NOMO-1 treated with DMSO at 0.1 percent for 48 hours (cell line): ENCODE results near the gene ZNF566.

Experiments
- DNase-seq: peaks from one replicate; lab custom pipeline; 2025; ENCODE audit not compliant: unreplicated experiment; lab: John Stamatoyannopoulos, UW

Gene ZNF566

DNA sequence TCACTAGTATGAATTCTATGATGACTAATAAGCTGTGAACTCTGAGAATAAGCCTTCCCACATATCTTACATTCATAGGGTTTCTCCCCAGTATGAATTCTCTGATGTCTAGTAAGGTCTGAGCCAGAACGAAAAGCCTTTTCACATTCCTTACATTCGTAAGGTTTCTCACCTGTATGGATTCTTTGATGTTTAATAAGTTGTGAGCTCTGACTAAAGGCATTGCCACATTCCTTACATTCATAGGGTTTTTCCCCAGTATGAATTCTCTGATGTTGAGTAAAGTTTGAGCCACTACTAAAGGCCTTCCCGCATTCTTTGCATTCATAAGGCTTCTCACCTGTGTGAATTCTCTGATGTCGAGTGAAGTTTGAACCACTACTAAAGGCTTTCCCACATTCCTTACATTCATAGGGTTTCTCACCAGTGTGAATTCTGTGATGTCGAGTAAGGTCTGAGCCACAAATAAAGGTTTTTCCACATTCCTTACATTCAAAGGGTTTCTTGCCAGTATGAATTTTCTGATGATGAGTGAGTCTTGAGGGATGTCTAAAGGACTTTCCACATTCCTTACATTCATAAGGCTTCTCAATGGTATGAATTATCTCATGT, 40.2 kb downstream of the ZNF566 start:
- no peak for DNase-seq

- no peak for DNase-seq
These were observed 48.0 kb downstream of the ZNF566 start for GRCh38 chr19:36441339-36441738.

DNA sequence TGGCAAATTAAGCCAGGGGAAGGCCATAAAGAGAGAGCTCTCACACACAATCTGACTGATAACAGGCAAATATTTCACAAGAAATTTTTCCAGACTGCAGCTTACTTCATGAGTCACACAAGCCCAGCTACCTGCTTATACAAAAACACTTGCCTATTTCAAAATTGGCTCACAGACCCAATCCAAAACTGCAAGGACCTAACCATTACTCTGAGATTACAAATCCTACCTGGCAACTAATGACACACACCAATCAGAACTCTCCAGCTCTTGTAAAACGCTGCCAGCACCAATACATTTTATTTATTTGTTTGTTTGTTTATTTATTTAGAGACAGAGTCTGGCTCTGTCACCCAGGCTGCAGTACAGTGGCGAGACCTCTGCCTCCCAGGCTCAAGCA, 52.8 kb downstream of the ZNF566 start:
- DNase-seq = no peak

GRCh38 chr19:36423925-36424324, 65.4 kb downstream of the ZNF566 start:
- no peak for DNase-seq

DNA sequence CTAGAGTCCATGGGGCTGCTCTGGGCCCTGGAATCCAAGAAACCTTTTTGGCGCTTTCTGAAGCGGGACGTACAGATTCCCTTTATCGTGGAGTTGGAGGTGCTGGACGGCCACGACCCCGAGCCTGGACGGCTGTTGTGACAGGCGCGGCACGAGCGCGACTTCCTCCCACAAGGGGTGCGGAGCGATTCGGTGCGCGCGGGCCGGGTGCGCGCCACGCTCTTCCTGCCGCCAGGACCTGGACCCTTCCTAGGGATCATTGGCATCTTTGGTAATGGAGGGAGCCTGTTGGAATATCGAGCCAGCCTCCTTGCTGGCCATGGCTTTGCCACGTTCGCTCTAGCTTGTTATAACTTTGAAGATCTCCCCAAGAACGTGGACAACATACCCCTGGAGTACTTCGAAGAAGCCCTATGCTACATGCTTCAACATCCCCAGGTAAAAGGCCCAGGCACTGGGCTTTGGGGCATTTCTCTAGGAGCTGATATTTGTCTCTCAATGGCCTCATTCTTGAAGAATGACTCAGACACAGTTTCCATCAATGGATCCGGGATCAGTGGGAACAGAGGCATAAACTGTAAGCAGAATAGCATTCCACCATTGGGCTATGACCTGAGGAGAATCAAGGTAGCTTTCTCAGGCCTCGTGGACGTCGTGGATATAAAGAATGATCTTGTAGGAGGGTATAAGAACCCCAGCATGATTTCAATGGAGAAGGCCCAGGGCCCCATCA, 67.4 kb downstream of the ZNF566 start:
- no peak for DNase-seq

DNA sequence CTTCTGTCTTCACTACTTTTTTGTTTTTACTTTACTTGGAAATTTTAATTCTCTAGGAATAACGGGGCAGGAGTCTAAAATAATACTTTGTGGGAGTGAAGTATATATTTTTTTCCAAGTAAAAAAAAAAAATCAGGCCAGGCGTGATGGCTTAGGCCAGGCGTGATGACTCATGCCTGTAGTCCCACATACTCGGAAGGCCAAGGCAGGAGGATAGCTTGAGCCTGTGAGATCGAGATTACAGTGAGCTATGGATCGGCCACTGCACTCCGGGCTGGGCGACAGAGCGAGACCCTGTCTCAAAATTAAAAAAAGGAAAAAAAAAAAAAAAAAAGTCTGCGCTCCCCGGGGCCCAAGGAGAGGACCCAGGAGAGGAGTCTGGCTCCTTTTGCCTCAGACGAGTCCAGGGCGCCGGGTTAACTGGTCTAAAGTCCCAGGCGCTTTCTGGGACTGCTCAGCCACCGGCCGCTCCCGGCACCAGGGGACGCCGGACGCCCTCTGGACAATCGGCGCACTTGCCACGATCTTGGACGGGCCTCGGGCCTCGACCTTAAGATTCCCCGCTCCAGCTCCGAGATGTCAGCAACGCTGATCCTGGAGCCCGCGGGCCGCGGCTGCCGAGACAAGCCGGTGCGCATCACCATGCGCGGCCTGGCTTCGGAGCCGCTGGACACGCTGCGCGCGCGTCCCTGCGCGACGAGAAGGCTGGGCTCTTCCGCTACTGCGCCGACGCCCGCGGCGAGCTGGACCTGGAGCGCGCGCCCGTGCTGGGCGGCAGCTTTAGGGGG, 68.2 kb downstream of the ZNF566 start:
- no peak for DNase-seq

DNA sequence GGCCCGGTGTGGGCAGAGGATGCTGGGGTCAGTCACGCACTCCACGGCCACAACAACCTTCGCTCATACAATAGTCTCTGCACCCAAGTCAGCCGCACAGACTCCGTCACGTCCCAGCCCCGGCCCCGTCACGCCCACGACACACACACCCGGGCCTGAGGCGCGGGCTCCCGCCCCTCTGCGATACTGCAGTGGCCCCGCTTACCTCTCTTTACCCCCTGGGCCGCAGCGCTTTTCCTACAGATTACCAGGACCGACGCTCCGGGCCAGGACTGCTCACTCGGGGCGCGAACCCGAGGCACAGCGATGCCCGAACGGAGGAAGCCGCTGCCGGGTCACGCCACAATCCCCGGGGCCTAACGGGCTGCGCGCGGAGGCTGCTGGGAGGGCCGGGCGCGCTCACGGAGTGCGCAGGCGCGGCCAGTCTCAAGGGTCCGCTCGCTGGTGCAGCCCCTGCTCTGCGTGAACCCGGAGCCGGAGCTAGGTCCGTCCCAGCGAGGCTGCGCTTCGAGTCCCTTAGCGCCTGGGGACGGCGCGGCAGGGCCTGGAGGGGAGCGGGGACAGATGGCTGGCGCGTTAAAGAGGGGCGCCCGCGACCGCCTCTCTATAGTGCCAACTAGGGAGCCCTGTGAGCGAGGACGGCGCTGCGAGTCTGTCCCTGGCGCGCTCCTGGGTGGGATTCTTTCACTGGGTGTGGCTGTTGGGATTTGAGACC, 70.9 kb downstream of the ZNF566 start, which contains the start of gene ZFP82:
Gene ZFP82 (minus strand): TSS at position 358 of the 715 bp plus-strand sequence. CDS start 8,855 bp downstream, outside the sequence.
- peak; percentile 39 for DNase-seq

DNA sequence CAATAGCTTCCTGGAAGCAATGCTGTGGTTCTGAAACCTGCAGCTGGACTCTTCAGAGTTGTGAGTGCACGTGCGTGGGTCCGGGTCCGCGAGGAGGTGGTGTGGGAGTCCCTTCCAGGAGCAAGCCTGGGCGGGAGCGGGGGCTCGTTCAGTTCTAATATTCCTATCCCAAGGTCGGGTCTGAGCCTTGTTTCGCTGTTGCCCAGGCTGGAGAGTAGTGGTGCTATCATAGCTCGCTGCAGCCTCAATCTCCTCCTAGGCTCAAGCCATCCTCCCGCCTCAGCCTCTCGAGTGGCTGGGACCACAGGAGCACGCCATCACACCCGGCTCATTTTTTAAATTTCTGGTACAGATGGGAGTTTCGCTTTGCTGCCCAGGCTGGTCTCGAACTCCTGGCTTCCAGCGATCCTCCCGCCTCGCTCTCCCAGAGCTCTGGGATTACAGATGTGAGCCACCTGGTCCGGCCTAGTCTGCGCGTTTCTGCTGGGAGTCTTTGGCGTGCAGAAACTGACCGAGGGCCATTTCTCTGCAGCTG, 71.5 kb downstream of the ZNF566 start:
- no peak for DNase-seq

DNA sequence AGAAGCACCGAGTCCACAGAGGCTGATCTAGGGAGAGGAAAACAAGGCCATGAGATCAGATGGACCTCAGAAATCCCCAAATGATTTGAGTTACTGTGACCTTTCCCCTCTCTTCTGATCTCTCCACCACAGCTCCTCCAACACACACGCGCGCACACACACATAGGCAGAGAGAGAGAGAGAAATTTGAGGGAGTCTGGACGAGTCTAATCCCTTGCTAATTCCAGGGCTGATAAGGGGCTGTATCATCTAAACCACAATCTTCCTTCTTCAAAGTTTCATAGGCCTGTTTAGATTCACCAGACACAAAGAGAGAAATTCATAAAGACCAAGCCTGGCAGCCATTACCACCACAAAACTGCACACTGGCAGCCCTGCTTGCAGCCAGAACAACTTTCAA, 79.5 kb downstream of the ZNF566 start:
- DNase-seq = no peak

- no peak for DNase-seq
These were observed 81.3 kb downstream of the ZNF566 start for GRCh38 chr19:36408101-36408500.

GRCh38 chr19:36404498-36404897, 84.9 kb downstream of the ZNF566 start:
- DNase-seq = no peak

DNA sequence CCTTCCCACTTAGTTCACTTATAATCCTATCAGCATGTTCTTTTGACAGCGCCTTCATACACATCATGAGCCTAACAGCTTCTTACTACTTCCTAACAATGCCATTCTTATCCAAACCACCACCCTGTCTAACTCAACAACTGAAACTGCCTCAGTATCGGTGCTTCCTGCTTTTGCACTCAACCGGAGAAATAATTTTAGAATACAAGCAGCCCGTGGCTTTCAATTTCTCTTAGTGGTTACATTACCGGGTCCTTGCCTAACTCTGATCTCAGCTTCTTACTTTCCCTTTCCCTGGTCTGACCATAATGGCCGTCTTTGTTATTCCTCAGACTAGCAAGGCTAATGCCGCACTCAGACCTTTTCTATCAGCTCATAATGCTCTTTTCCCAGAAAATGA, 87.9 kb downstream of the ZNF566 start:
- DNase-seq = peak; percentile 67

DNA sequence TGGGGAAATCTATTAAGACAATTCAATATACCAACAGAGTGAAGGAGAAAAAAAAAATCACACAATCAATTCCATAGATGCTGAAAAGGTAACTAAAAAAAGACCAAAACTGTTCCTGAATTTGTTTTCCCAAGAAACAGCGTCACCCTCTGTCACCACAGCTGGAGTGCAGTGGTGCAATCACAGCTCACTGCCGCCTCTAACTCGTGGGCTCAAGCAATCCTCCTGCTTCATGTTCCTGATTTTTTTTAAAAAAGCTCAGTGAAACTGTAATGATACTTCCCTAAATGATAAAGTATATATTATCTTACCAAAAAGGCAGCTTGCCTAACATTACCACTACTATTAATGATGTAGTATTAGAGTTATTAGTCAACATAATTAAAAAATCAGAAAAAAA, 90.8 kb downstream of the ZNF566 start:
- DNase-seq = no peak
